Endothelial cell (in vitro differentiated cells): ENCODE results near the gene LDLRAD1. TPM values are rescaled to one million over a fixed set of nuclear protein-coding genes. Genes with fewer than 3 reads are reported as not detected.
A peak's percentile ranks its signal among the peaks of the same experiment; 100 is the strongest.
"Not testable (repeated sequence)": the region's sequence is repeated elsewhere in the genome, so short reads cannot be mapped to it uniquely, and the experiment has no call there.

Experiments
- DNase-seq: peaks from one replicate; pipeline ENCODE4 v3.0.0; 2021; ENCODE audit warnings: low spot score
- H3K27ac Mint-ChIP-seq: one replicate; pipeline ENCODE4 v1.8.0; 2021; ENCODE audit warnings: mixed read lengths, inconsistent platforms; ENCODE audit not compliant: unreplicated experiment
- H3K27me3 Mint-ChIP-seq: one replicate; pipeline ENCODE4 v1.8.0; 2021; ENCODE audit warnings: mild to moderate bottlenecking, moderate library complexity, mixed read lengths, inconsistent platforms; ENCODE audit not compliant: unreplicated experiment
- H3K36me3 Mint-ChIP-seq: one replicate; pipeline ENCODE4 v1.8.0; 2021; ENCODE audit warnings: mild to moderate bottlenecking, low read depth, mixed read lengths, inconsistent platforms; ENCODE audit not compliant: unreplicated experiment
- H3K4me1 Mint-ChIP-seq: one replicate; pipeline ENCODE4 v1.8.0; 2021; ENCODE audit warnings: mild to moderate bottlenecking, mixed read lengths, inconsistent platforms; ENCODE audit not compliant: unreplicated experiment
- H3K4me3 Mint-ChIP-seq: one replicate; pipeline ENCODE4 v1.8.0; 2021; ENCODE audit warnings: mild to moderate bottlenecking, mixed read lengths, inconsistent platforms; ENCODE audit not compliant: unreplicated experiment
- H3K9me3 Mint-ChIP-seq: one replicate; pipeline ENCODE4 v1.8.0; 2021; ENCODE audit warnings: mixed read lengths, inconsistent platforms; ENCODE audit not compliant: unreplicated experiment
- CTCF ChIP-seq: fragments of 200-600 bp; sonication (generic); IDR thresholded peaks from one replicate; pipeline ENCODE4 v1.5.0; 2021; ENCODE audit warnings: antibody characterized with exemption; ENCODE audit not compliant: unreplicated experiment
- total RNA-seq: library from RNA; stranded (reverse); fragmentation: NEBNext Ultra II Directional; extraction: Animal tissue kit (Norgen Biotek cat#: 25700); gene quantifications from one replicate; pipeline ENCODE4 v1.2.1, GENCODE V29; 2021; ENCODE audit not compliant: unreplicated experiment

Gene LDLRAD1
- total RNA-seq, 1 donor from 2014 or later, result not detected

GRCh38 chr1:53982034-53982762 is 35.8 kb downstream of the LDLRAD1 start:
- peak; percentile 53 for DNase-seq
- Mint-ChIP-seq H3K4me1 (peaks cover 27% of the 10 kb centered on the region), H3K27me3 (peaks cover 3% of the 10 kb centered on the region), H3K27ac (peak overlapping the region; percentile 43), H3K9me3 (no peaks in the 10 kb centered on the region), H3K4me3 (peak overlapping the region; percentile 66), H3K36me3 (no peaks in the 10 kb centered on the region)
- TF ChIP-seq CTCF, result no peak

- no peaks in the 10 kb centered on the region for H3K9me3 Mint-ChIP-seq
- no peak overlapping the region for H3K27ac Mint-ChIP-seq
Measured at GRCh38 chr1:53981220-53981619, 36.8 kb downstream of the LDLRAD1 start.

DNA sequence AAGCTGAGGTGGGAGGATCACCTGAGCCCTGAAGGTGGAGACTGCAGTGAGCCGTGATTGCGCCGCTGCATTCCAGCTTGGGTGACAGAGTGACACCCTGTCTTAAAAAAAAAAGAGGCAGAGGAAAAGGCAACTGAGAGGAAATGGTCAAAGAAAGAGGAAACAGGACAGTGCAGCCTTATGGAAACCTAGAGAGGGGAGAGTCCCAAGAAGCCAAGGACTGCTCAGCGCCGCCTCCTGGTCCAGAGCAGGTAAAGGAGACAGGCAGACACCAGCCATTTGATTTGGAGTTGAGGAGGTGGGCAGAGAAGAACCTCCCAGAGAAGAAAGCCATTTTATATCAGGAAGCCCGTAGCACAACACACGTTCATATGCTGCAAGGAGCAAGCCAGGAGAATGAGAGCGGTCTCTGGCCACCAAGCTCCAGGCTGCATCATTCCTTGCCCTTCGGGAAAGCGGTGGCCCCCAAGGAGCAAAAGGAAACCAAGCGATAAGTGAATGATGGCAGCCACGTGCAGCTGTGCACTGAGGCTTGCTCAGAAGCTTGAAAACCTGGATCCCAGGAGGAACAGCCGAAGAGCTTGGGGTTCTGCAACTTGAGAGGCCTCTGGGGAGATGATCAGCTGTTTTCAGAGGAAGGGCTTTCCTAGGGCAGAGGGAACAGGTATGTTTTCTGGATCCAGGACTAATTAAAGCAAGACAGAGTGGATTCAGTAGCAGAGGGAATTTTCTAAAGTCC is 38.1 kb downstream of the LDLRAD1 start:
- DNase-seq, result no peak
- peaks cover 4% of the 10 kb centered on the region for H3K27me3 Mint-ChIP-seq
- no peak overlapping the region for H3K27ac Mint-ChIP-seq
- H3K4me1 Mint-ChIP-seq, result peaks cover 34% of the 10 kb centered on the region
- no peak overlapping the region for H3K4me3 Mint-ChIP-seq
- H3K9me3 Mint-ChIP-seq, result no peaks in the 10 kb centered on the region
- H3K36me3 Mint-ChIP-seq, result no peaks in the 10 kb centered on the region
- TF ChIP-seq CTCF, result no peak

More at GRCh38 chr1:53981220-53981619, 36.8 kb downstream of the LDLRAD1 start:
- Mint-ChIP-seq H3K36me3 (no peaks in the 10 kb centered on the region), H3K4me1 (peaks cover 33% of the 10 kb centered on the region), H3K4me3 (no peak overlapping the region), H3K27me3 (peaks cover 3% of the 10 kb centered on the region)
- no peak for TF ChIP-seq CTCF
- no peak for DNase-seq

DNA sequence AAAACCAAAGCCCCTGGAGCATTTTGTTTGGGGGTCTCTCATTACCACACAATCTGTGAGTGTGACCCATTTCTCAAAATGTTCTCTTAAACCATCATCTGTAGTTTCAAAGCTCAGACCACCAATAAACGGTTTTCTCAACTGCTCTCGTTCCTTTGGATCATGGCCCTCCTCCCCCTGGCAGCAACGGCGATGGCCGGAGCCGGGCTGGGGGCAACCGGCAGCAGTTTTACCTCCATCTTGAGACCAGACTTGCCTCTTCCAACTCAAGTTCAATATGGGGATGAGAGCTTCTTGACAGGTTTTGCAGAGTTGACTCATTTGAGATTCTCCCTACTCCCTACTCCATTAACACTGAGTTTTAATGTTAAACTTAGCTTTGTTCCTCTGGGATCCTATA is 42.1 kb downstream of the LDLRAD1 start:
- Mint-ChIP-seq H3K36me3 (peaks cover 4% of the 10 kb centered on the region), H3K4me3 (no peak overlapping the region), H3K9me3 (no peaks in the 10 kb centered on the region), H3K4me1 (peaks cover 25% of the 10 kb centered on the region), H3K27me3 (peaks cover 4% of the 10 kb centered on the region), H3K27ac (no peak overlapping the region)
- DNase-seq, result no peak
- TF ChIP-seq CTCF, result no peak

DNA sequence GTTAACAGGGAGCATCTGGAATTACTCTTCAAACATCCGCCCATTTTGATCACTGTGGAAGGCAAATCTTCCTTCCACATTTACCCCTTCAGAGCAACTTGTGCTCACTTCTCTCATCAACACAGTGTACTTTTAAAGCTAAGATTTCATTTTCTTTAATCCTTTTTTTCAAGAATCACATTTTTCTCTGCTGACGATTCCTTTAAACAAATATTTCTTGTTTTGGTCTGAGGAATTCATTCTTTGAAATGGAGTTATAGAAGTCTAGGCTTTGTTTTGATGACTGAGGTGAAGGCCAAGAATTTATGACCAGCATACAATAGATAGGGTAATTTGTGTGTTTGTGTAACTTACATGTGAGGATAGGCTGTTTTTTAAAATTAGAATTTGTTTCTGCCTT is 46.3 kb downstream of the LDLRAD1 start:
- peaks cover 13% of the 10 kb centered on the region for H3K36me3 Mint-ChIP-seq
- peaks cover 1% of the 10 kb centered on the region for H3K27me3 Mint-ChIP-seq
- H3K9me3 Mint-ChIP-seq, result no peaks in the 10 kb centered on the region

GRCh38 chr1:53969323-53969722 is 48.7 kb downstream of the LDLRAD1 start:
- not testable (repeated sequence) for H3K27ac Mint-ChIP-seq, DNase-seq, H3K4me3 Mint-ChIP-seq, H3K27me3 Mint-ChIP-seq, H3K4me1 Mint-ChIP-seq, H3K9me3 Mint-ChIP-seq
- H3K36me3 Mint-ChIP-seq, result peaks cover 19% of the 10 kb centered on the region

More for the DNA sequence above, 46.3 kb downstream of the LDLRAD1 start:
- Mint-ChIP-seq H3K4me3 (peak overlapping the region; percentile 58), H3K27ac (peak overlapping the region; percentile 24), H3K4me1 (peaks cover 7% of the 10 kb centered on the region)
- no peak for TF ChIP-seq CTCF
- DNase-seq, result no peak
